CD4-positive, alpha-beta T cell treated with Interleukin-17A for 1 hour (primary cell): ENCODE data around the gene RER1.
A peak's percentile ranks its signal among the peaks of the same experiment; 100 is the strongest.

Experiments
- DNase-seq: peaks from one replicate; pipeline ENCODE4 v3.0.0-alpha.2; 2020

RER1 gene

GRCh38 chr1:2408859-2409276 lies 17.2 kb downstream of the RER1 start:
- DNase-seq: no peak

DNA sequence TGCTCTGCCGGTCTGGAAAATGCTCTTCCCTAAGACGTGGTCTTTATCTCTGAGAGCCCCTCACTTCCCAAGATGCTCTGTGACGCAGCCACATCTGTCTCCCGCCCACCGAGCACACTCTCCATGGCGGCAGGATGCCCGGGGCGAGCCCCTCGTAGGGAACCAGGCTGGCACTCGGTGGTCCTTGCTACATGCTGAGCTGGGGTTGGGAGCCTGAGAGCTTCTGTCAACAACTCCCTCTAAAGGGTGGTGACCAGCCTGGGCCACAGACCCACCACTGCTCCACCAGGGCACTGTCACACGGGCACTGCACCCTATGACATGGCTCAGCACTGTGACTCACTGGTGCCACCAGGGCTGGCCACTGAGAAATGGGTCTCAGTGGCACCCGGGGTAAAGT lies 18.1 kb downstream of the RER1 start:
- DNase-seq: no peak

- no peak for DNase-seq
These were observed 20.3 kb downstream of the RER1 start for GRCh38 chr1:2411801-2412394.

DNA sequence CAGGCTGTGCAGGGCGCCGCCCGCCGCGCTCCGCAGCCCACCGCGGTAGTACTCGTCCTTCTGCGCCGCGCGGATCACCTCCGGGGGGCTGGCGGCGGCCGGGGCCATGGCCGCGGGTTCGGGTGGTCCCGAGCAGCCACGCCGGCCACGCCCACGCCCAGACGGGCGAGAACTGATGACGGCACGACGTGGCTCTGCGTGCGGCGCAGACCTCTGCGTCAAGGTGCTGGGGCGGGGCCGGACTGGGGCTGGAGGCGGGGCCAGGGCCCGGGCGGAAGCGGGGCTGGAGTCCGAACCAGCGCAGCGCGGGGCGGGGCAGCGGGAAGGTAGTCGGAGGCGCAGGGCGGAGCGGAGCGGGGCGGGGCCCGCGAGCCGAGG lies 20.7 kb downstream of the RER1 start, which contains the start of gene PEX10:
TSS of gene PEX10 (minus strand) at position 170 of the 378 bp plus-strand sequence. CDS start at position 108, 62 bp downstream.
- peak; percentile 98 for DNase-seq

- no peak for DNase-seq
These were observed 21.3 kb downstream of the RER1 start for GRCh38 chr1:2412773-2413494.

DNA sequence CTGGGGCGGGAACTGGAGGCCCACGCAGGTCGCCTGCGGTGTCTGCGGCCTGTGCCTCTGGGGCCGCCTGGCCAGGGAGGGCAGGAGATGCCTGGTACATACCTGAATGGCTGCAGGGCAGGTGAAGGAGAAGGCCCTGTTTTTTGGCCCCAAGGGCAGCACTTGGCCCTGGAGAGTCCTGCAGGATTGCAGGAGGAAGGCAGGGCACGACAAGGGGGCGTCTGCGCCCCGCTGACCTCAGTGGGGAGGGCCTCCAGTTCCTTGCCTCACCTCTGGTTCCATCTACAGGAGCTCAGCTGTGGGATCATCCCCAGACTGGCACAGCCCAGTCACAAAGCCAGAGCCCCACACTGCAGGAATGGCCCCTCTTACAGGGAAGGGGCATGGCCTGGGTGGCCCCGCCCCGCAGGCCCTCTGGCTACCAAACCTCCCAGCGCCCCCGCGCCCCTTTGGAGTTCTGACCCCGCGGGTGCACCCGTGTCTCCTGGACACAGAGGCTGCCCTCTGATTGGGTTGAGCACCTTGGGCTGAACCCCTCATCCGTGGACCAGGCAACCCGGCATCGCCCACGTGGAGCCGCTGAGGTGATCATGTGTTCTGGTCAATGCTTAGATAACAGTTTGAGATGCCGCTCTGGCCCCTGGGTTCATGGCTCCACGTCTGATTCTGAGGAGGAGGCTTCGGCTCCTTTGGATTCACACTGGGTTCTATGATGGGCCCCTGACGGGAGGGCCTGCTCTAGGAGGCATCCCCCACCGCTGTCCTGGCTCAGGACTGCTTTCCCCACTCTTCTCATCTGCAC lies 22.1 kb downstream of the RER1 start:
- no peak for DNase-seq

GRCh38 chr1:2414297-2414958 lies 22.8 kb downstream of the RER1 start:
- DNase-seq: peak; percentile 84

DNA sequence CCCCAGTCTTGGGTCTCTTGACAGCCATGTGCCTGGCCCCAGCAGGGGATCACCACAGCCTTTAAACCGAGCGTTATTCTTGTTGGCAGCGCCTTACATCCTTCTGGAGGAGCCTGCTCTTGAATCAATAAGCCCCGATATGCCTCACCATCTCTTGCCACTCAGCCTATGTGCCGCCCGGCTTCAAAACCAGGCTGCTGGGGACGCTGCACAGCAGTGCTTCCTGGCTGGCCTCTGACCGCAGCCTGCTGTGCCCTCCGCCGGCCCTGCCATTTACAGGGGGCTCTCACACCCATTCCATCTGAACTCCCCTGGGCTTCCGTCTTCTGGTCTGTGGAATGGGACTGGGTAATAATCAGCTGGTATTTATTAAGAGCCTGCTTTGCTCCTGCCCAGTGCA lies 23.7 kb downstream of the RER1 start:
- DNase-seq: no peak

GRCh38 chr1:2415801-2416208 lies 24.2 kb downstream of the RER1 start:
- peak; percentile 60 for DNase-seq

GRCh38 chr1:2416403-2416802 lies 24.8 kb downstream of the RER1 start:
- peak; percentile 31 for DNase-seq

- no peak for DNase-seq
These were observed 25.6 kb downstream of the RER1 start for GRCh38 chr1:2417083-2417832.

DNA sequence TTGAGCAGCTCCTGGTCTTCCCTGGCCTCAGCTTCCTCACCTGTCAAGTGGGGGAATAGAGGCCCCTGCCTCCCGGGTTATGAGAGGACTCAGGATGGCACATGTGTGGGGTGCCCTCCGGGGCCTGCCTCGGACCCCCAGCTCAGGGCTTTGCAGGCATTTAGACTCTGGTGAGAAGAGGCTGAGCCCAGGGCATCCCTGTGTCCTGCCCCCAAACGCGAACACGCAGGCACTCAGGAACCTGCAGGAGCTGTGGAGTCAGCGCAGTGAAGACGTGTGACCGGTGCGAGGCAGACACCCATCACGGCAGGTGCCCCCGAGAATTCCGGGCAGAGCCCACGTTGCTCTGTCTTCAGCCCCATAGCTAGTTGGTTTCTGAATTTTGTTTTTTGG lies 26.2 kb downstream of the RER1 start:
- DNase-seq: no peak

DNA sequence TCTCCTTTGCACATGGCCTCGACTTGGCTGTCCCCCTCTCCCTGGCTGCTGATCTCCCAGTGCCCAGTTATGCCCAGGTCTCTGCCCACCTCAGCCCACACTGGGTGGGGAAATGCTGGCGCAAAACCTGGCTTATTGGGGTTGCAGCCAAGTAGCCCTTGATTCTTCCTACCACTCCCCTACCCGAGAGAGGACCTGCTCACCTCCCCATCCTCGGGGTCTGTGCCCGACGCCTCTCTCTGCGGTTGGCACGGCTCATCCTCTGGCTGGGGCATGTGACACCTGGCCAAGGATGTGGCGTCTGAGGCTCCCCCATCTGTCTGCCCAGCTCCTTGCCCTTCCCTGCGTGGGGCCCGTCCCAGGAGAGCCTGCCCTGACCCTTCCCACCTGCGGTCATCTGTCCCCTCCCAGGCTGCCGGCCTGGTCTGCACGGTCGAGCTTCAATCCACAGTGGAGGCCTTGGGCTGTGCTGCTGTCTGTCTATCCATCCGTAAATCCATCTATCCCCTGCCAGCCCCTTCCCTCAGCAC lies 27.2 kb downstream of the RER1 start:
- DNase-seq: no peak

- no peak for DNase-seq
These were observed 27.8 kb downstream of the RER1 start for GRCh38 chr1:2419416-2419815.

- DNase-seq: no peak
These were observed 30.9 kb downstream of the RER1 start for GRCh38 chr1:2422523-2422922.

DNA sequence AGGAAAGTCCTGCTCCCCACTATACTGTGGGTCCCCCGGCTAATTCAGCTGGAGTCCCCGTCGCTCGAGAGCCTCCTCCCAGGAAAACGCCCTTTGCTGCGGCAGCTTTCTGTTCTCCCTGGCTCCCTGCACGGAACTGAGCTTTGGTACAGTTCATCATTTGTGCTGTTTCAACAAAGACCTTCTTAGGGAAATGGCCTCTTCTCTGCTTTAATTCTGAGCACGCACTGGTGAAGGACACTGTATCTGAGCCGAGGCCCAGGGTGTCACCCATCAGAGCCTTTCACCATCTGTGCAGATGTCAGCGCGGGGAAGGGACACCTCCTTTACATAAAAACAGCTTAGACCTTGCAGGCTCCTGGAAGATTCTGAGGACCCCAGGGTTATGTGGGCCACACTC lies 34.3 kb downstream of the RER1 start:
- DNase-seq: no peak

GRCh38 chr1:2426540-2426939 lies 34.9 kb downstream of the RER1 start:
- DNase-seq: no peak

DNA sequence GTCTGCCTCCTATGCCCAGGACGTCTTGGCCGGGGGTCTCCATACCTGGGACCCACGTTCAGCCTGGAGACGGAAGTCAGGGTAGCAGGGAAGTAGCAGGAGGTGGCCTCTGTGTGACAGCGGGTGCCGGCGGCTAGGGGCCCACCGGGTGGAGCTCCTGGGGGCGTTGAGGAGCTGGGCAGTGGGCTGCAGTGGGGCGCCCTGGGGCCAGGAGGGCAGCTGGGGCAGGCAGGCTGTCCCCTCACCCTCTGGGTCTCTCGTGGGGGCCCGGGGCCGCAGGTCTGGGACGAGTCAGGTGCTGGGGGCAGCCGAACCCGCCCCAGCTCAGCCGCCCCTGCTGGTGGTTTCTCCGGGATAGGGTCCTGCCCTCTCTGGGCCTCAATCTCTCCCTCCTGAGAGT lies 35.4 kb downstream of the RER1 start:
- no peak for DNase-seq

GRCh38 chr1:2427976-2428375 lies 36.3 kb downstream of the RER1 start:
- no peak for DNase-seq

DNA sequence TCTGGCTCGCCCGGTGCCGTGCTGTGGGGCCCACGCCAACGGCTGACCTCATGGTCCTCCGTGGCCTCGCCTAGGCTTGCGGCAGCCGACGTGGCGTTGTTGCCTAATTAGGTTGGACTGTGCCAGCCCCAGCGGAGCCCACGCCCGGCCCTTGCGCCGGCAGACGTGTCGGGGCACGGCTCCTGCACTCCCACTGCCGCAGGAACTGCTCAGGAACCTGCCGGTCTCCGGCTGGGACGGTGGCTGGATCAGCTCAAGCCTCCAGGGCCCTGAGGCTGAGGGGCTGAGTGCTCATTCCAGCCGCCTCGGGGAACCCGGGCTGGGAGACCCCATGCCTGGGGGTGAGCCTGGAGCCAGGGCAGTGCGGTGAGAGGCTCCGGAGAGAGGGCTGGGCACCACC lies 36.8 kb downstream of the RER1 start:
- no peak for DNase-seq

DNA sequence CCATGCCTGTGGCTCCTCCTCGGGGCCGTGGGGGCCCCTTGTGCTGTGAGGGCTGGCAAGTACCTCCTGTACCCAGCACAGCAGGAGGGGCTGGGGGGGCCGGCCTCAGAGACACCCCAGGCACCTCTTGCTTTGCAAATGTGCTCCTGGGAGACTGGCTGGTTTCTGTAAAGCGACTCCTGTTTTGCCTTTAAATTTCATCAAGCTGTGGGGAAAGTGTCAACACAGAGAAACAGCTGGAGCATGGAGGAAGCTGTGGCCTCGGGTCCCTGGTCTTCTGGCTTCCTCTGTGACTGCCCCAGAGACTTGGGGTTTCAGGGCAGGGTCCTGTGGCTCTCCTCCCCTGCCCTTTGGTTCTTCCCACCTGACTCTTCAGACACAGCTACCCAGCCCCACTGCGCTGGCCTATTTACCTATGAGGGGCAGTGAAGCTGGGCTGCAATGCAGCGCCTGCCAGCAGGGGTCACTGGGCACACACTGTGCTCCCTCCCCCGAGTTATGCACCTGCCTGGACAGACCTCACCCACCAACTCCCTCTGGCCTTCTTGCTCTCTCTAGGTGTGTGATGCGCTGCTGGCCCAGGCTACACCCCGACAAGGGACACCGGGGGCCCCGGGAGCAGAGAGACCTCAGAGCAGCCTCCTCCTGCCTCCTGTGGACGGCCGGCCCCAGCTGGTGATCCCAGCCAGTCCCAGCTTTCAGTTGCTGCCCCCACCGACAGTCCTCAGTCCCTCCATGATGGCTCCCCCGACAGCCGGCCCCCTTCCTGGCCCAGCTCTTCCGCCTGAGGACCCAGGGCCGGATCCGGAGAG lies 38.3 kb downstream of the RER1 start:
- no peak for DNase-seq

DNA sequence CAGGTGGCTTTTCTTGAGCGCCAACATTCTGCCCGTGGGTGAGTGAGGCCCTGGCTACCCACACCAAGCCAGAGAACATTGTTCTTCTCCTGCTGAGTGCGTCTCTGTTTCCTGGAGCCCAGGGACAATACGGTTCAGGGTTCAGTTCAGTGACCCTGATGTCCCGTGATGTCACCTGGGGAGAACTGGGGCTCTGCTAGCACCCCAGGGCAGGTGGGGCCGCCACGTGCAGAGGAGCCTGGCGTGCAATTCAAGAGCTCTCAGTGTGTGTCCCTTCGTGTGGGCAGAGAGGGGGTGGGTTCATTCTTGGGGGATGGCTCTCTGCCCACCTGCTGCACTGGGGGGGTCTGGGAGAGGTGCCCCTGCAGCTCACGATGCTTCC lies 38.9 kb downstream of the RER1 start:
- DNase-seq: no peak
